HepG2 (cell line): ENCODE results near the gene CHEK2. TPM values are rescaled to one million over a fixed set of nuclear protein-coding genes. Genes with fewer than 3 reads are reported as not detected.

Experiments used
- ATAC-seq: fragments of 200-7000 bp; cut with Tn5 transposase; 3 replicates; pipeline ENCODE4 v1.9.1; 2020; ENCODE audit warnings: mild to moderate bottlenecking, moderate library complexity
- BruUV-seq: library from RNA; stranded (reverse); fragments of 400-500 nt; replicated peaks from 2 replicates; lab custom pipeline; 2021; lab: Mats Ljungman, UMichigan
- CTCF ChIA-PET: fragments of 300-600 bp; formaldehyde crosslinking; extraction: SDS; loops from one replicate; lab custom pipeline; 2021; ENCODE audit warnings: low total read pairs, inconsistent platforms, low intra/inter-chr PET ratio; lab: Yijun Ruan, JAX
- POLR2A ChIA-PET: fragments of 350-600 bp; sonication (Branson Sonifier 250); formaldehyde crosslinking; loops from one replicate; lab custom pipeline; 2020; ENCODE audit warnings: antibody characterized with exemption, inconsistent platforms; lab: Yijun Ruan, JAX
- DNase-seq: peaks from one replicate; pipeline ENCODE4 v3.0.0-alpha.2; 2015; ENCODE audit warnings: low spot score
- FAIRE-seq: peaks from 3 replicates; lab custom pipeline; 2011; peaks lifted over from hg19 to GRCh38; lab: Jason Lieb, UNC
- H2AFZ ChIP-seq: one replicate; pipeline ENCODE4 v1.6.1; 2011; ENCODE audit warnings: low read length, inconsistent platforms
- H3K27ac ChIP-seq: fragments of 300-600 bp; 3 replicates; pipeline ENCODE4 v1.8.0; 2011; ENCODE audit warnings: mixed run types, mild to moderate bottlenecking, mixed read lengths, low read length, inconsistent platforms; ENCODE audit not compliant: insufficient read depth; ENCODE audit errors: extremely low read length
- H3K27me3 ChIP-seq, 2 experiments: fragments of 200-600 bp in 1 of 2; 2 replicates in 1 of 2; 3 replicates in 1 of 2; pipeline versions ENCODE4 v1.6.0 to v1.8.0; 2011; ENCODE audit warnings: low read length in 2 of 2, mild to moderate bottlenecking in 2 of 2, moderate library complexity in 2 of 2, inconsistent platforms in 1 of 2; ENCODE audit not compliant: insufficient read depth in 2 of 2, control insufficient read depth in 1 of 2
- H3K36me3 ChIP-seq, 2 experiments: fragments of 200-600 bp in 1 of 2; replicated peaks in 1 of 2; 2 replicates in 1 of 2; 3 replicates in 1 of 2; pipeline versions ENCODE4 v1.5.1 to v1.8.0; 2011; ENCODE audit warnings: low read length in 2 of 2, inconsistent platforms in 1 of 2; ENCODE audit not compliant: insufficient read depth in 2 of 2, control insufficient read depth in 1 of 2
- H3K4me1 ChIP-seq: 2 replicates; pipeline ENCODE4 v1.5.1; 2012; ENCODE audit warnings: low read length, inconsistent platforms; ENCODE audit not compliant: insufficient read depth
- H3K4me2 ChIP-seq: 2 replicates; pipeline ENCODE4 v1.6.0; 2011; ENCODE audit warnings: low read depth, low read length, inconsistent platforms
- H3K4me3 ChIP-seq, 3 experiments: fragments of 200-600 bp in 1 of 3; sonication (generic), shearing (Covaris generic) in 1 of 3; replicated peaks in 1 of 3; 2 replicates each; pipeline ENCODE4 v1.5.1; 2011 to 2016; ENCODE audit warnings: low read length in 3 of 3, inconsistent platforms in 2 of 3, low read depth in 2 of 3, mild to moderate bottlenecking in 2 of 3, control low read depth in 1 of 3, mixed read lengths in 1 of 3; ENCODE audit not compliant: insufficient read depth in 1 of 3
- H3K79me2 ChIP-seq: one replicate; pipeline ENCODE4 v1.6.1; 2011; ENCODE audit warnings: low read length, inconsistent platforms; ENCODE audit not compliant: insufficient read depth
- H3K9ac ChIP-seq: 2 replicates; pipeline ENCODE4 v1.6.0; 2011; ENCODE audit warnings: mild to moderate bottlenecking, low read depth, low read length, inconsistent platforms; ENCODE audit not compliant: insufficient read depth
- H3K9me3 ChIP-seq: 2 replicates; pipeline ENCODE4 v1.5.1; 2012; ENCODE audit warnings: mild to moderate bottlenecking, low read length
- H4K20me1 ChIP-seq: 2 replicates; pipeline ENCODE4 v1.6.0; 2011; ENCODE audit warnings: inconsistent platforms, mild to moderate bottlenecking, low read length, moderate library complexity; ENCODE audit not compliant: insufficient read depth
- PAX8 ChIP-seq: sonication (generic); formaldehyde crosslinking; IDR thresholded peaks from 2 replicates; pipeline ENCODE4 v1.8.0; 2022; ENCODE audit warnings: mild to moderate bottlenecking, missing genetic modification reagents, borderline replicate concordance
- PTBP1 ChIP-seq: fragments of 200-400 bp; formaldehyde crosslinking; IDR thresholded peaks from 2 replicates; pipeline ENCODE4 v1.6.1; 2018; ENCODE audit warnings: low read length, low read depth; ENCODE audit not compliant: poor library complexity, severe bottlenecking
- SIN3A ChIP-seq: IDR thresholded peaks from 2 replicates; pipeline ENCODE4 v1.6.1; 2011; ENCODE audit warnings: low read depth, mild to moderate bottlenecking, control low read depth, low read length, borderline replicate concordance
- ZNF589 ChIP-seq: sonication (generic); formaldehyde crosslinking; conservative IDR thresholded peaks from 2 replicates; pipeline ENCODE4 v1.8.0; 2022; ENCODE audit warnings: mild to moderate bottlenecking, moderate library complexity, missing genetic modification reagents
- ZNF768 ChIP-seq: sonication (generic); formaldehyde crosslinking; IDR thresholded peaks from 2 replicates; pipeline ENCODE4 v1.4.0; 2020; ENCODE audit warnings: missing genetic modification reagents
- WGBS: methylation state at CpG from one replicate; pipeline ENCODE4 v1.1.6; 2017; ENCODE audit warnings: low lambda C conversion rate; 5-methylcytosine and 5-hydroxymethylcytosine counted together
- in situ Hi-C: cut with HindIII; loops from 2 replicates; pipeline ENCODE4 v1.10.0; 2017; ENCODE audit warnings: low pct_unique_long_range_greater_than_20kb; ENCODE audit not compliant: extremely low pct_ligation_motif_present
- intact Hi-C: fragments of 100-400 bp; cut with micrococcal nuclease; formaldehyde crosslinking; loops from one replicate; pipeline ENCODE4 v1.10.0; 2022; ENCODE audit not compliant: unreplicated experiment
- polyA plus RNA-seq, 8 experiments: library from polyadenylated mRNA; depleted of rRNA in 3 of 8; stranded (reverse) in 7 of 8; unstranded in 1 of 8; fragments of >200 nt; fragmentation: Illumina TruSeq in 4 of 8; extraction: Trizol in 4 of 8; gene quantifications; 2 replicates each; pipeline versions ENCODE4 v1.2.1 to v1.2.3, GENCODE V29; 2011 to 2016; ENCODE audit warnings: low read depth in 4 of 8, missing spikeins in 1 of 8, mixed read lengths in 1 of 8; ENCODE audit not compliant: insufficient read depth in 1 of 8
- total RNA-seq, 5 experiments: library from RNA; depleted of rRNA; stranded (reverse); fragments of >200 nt; fragmentation: Illumina TruSeq; extraction: Trizol; gene quantifications; 2 replicates each; pipeline ENCODE4 v1.2.3, GENCODE V29; 2016; ENCODE audit warnings: low read depth in 1 of 5
- TF ChIP-seq, protein P1 (sequence below): sonication (generic); formaldehyde crosslinking; IDR thresholded peaks from 2 replicates; pipeline ENCODE4 v1.5.1; 2020; ENCODE audit warnings: missing genetic modification reagents, mild to moderate bottlenecking, borderline replicate concordance
- TF ChIP-seq, protein P2 (sequence below): sonication (generic); formaldehyde crosslinking; IDR thresholded peaks from 2 replicates; pipeline ENCODE4 v1.5.0; 2020; ENCODE audit warnings: mild to moderate bottlenecking, missing genetic modification reagents

Gene CHEK2
- total and polyA plus RNA-seq, 2 of the 13 experiments (the other 11 are each of a cell fraction or from before 2014, with no cell fraction given), result 27.0 to 40.5 TPM

GRCh38 chr22:28674121-28674563 lies 67.5 kb downstream of the CHEK2 start (continued):
- TF ChIP-seq, protein P1, sequence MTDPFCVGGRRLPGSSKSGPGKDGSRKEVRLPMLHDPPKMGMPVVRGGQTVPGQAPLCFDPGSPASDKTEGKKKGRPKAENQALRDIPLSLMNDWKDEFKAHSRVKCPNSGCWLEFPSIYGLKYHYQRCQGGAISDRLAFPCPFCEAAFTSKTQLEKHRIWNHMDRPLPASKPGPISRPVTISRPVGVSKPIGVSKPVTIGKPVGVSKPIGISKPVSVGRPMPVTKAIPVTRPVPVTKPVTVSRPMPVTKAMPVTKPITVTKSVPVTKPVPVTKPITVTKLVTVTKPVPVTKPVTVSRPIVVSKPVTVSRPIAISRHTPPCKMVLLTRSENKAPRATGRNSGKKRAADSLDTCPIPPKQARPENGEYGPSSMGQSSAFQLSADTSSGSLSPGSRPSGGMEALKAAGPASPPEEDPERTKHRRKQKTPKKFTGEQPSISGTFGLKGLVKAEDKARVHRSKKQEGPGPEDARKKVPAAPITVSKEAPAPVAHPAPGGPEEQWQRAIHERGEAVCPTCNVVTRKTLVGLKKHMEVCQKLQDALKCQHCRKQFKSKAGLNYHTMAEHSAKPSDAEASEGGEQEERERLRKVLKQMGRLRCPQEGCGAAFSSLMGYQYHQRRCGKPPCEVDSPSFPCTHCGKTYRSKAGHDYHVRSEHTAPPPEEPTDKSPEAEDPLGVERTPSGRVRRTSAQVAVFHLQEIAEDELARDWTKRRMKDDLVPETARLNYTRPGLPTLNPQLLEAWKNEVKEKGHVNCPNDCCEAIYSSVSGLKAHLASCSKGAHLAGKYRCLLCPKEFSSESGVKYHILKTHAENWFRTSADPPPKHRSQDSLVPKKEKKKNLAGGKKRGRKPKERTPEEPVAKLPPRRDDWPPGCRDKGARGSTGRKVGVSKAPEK (CRISPR knock-in tag), result no peak
- TF ChIP-seq ZNF589 (CRISPR knock-in tag), result no peak

DNA sequence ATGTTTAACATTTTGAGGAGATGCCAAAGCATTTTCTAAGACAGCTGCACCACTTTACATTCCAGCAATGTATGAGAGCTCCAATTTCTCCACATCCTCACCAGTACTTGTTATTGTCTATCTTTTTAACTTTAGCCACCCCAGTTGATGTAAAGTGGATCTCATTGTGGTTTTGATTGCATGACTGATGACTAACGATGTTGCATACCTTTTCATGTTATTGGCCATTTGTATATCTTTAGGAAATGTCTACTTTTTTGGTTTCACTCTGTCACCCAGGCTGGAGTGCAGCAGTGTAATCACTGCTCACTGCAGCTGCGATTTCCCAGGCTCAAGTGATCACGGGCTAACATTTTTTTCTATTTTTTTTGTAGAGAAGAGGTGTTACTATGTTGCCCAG lies 70.9 kb downstream of the CHEK2 start:
- ATAC-seq, result no peak
- Histone ChIP-seq H2AFZ (no peak overlapping the region), H3K4me2 (no peak overlapping the region), H3K4me1 (no peaks in the 10 kb centered on the region), H3K27me3 (no peaks in the 10 kb centered on the region), H3K9ac (no peak overlapping the region), H3K4me3 (no peak overlapping the region)
- intact Hi-C loops, result no loop called here
- CTCF ChIA-PET, result no interaction called here
- in situ Hi-C loops, result no loop called here
- FAIRE-seq, result no peak
- TF ChIP-seq PTBP1 (no peak), SIN3A (no peak), ZNF768 (CRISPR knock-in tag) (no peak), PAX8 (CRISPR knock-in tag) (no peak)
- TF ChIP-seq, protein P2, sequence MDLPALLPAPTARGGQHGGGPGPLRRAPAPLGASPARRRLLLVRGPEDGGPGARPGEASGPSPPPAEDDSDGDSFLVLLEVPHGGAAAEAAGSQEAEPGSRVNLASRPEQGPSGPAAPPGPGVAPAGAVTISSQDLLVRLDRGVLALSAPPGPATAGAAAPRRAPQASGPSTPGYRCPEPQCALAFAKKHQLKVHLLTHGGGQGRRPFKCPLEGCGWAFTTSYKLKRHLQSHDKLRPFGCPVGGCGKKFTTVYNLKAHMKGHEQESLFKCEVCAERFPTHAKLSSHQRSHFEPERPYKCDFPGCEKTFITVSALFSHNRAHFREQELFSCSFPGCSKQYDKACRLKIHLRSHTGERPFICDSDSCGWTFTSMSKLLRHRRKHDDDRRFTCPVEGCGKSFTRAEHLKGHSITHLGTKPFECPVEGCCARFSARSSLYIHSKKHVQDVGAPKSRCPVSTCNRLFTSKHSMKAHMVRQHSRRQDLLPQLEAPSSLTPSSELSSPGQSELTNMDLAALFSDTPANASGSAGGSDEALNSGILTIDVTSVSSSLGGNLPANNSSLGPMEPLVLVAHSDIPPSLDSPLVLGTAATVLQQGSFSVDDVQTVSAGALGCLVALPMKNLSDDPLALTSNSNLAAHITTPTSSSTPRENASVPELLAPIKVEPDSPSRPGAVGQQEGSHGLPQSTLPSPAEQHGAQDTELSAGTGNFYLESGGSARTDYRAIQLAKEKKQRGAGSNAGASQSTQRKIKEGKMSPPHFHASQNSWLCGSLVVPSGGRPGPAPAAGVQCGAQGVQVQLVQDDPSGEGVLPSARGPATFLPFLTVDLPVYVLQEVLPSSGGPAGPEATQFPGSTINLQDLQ (CRISPR knock-in tag), result no peak
- TF ChIP-seq, all 625 proteins: peak for 0
- POLR2A ChIA-PET, result no interaction called here
- H3K36me3 ChIP-seq, result no peaks in the 10 kb centered on the region
- no peaks in the 10 kb centered on the region for H4K20me1 ChIP-seq
- WGBS, result 99% methylated on average over 3 of the region's 3 CpGs
- DNase-seq, result no peak
- BruUV-seq, result TSS peak; percentile 4
- no peaks in the 10 kb centered on the region for H3K9me3 ChIP-seq
- H3K79me2 ChIP-seq, result peaks cover 35% of the 10 kb centered on the region
- no peak overlapping the region for H3K27ac ChIP-seq
